ENCODE measurements around the gene SELE.
"Not testable (repeated sequence)": the region's sequence is repeated elsewhere in the genome, so short reads cannot be mapped to it uniquely, and the experiment has no call there.

DNA sequence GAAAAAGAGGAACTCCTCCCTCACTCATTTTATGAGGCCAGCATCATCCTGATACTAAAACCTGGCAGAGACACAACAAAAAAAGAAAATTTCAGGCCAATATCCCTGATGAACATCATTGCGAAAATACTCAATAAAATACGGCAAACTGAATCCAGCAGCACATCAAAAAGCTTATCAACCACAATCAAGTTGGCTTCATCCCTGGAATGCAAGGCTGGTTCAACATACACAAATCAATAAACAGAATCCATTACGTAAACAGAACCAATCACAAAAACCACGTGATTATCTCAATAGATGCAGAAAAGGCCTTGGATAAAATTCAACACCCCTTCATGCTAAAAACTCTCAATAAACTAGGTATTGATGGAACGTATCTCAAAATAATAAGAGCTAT is 20.8 kb downstream of the SELE start:
- TF ChIP-seq, protein P1, sequence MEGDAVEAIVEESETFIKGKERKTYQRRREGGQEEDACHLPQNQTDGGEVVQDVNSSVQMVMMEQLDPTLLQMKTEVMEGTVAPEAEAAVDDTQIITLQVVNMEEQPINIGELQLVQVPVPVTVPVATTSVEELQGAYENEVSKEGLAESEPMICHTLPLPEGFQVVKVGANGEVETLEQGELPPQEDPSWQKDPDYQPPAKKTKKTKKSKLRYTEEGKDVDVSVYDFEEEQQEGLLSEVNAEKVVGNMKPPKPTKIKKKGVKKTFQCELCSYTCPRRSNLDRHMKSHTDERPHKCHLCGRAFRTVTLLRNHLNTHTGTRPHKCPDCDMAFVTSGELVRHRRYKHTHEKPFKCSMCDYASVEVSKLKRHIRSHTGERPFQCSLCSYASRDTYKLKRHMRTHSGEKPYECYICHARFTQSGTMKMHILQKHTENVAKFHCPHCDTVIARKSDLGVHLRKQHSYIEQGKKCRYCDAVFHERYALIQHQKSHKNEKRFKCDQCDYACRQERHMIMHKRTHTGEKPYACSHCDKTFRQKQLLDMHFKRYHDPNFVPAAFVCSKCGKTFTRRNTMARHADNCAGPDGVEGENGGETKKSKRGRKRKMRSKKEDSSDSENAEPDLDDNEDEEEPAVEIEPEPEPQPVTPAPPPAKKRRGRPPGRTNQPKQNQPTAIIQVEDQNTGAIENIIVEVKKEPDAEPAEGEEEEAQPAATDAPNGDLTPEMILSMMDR (IDR thresholded peaks at IDR 0.05; ENCODE audit: low read depth, low read length, poor library complexity, severe bottlenecking): not testable (repeated sequence)
- not testable (repeated sequence) for TF ChIP-seq EZH2phosphoT487 (IDR thresholded peaks at IDR 0.05; ENCODE audit: borderline replicate concordance, low read length)

Measured in DOHH2 (cell line).